HepG2 (cell line): ENCODE results near the gene SLFN12. TPM values are rescaled to one million over a fixed set of nuclear protein-coding genes. Genes with fewer than 3 reads are reported as not detected.

ENCODE experiments used
- ATAC-seq: fragments of 200-7000 bp; cut with Tn5 transposase; 3 replicates; pipeline ENCODE4 v1.9.1; 2020; ENCODE audit warnings: mild to moderate bottlenecking, moderate library complexity
- BruUV-seq: library from RNA; stranded (reverse); fragments of 400-500 nt; replicated peaks from 2 replicates; lab custom pipeline; 2021; lab: Mats Ljungman, UMichigan
- CTCF ChIA-PET: fragments of 300-600 bp; formaldehyde crosslinking; extraction: SDS; loops from one replicate; lab custom pipeline; 2021; ENCODE audit warnings: low total read pairs, inconsistent platforms, low intra/inter-chr PET ratio; lab: Yijun Ruan, JAX
- POLR2A ChIA-PET: fragments of 350-600 bp; sonication (Branson Sonifier 250); formaldehyde crosslinking; loops from one replicate; lab custom pipeline; 2020; ENCODE audit warnings: antibody characterized with exemption, inconsistent platforms; lab: Yijun Ruan, JAX
- DNase-seq: peaks from one replicate; pipeline ENCODE4 v3.0.0-alpha.2; 2015; ENCODE audit warnings: low spot score
- FAIRE-seq: peaks from 3 replicates; lab custom pipeline; 2011; peaks lifted over from hg19 to GRCh38; lab: Jason Lieb, UNC
- H2AFZ ChIP-seq: one replicate; pipeline ENCODE4 v1.6.1; 2011; ENCODE audit warnings: low read length, inconsistent platforms
- H3K27ac ChIP-seq: fragments of 300-600 bp; 3 replicates; pipeline ENCODE4 v1.8.0; 2011; ENCODE audit warnings: mixed run types, mild to moderate bottlenecking, mixed read lengths, low read length, inconsistent platforms; ENCODE audit not compliant: insufficient read depth; ENCODE audit errors: extremely low read length
- H3K27me3 ChIP-seq, 2 experiments: fragments of 200-600 bp in 1 of 2; 2 replicates in 1 of 2; 3 replicates in 1 of 2; pipeline versions ENCODE4 v1.6.0 to v1.8.0; 2011; ENCODE audit warnings: low read length in 2 of 2, mild to moderate bottlenecking in 2 of 2, moderate library complexity in 2 of 2, inconsistent platforms in 1 of 2; ENCODE audit not compliant: insufficient read depth in 2 of 2, control insufficient read depth in 1 of 2
- H3K36me3 ChIP-seq, 2 experiments: fragments of 200-600 bp in 1 of 2; replicated peaks in 1 of 2; 2 replicates in 1 of 2; 3 replicates in 1 of 2; pipeline versions ENCODE4 v1.5.1 to v1.8.0; 2011; ENCODE audit warnings: low read length in 2 of 2, inconsistent platforms in 1 of 2; ENCODE audit not compliant: insufficient read depth in 2 of 2, control insufficient read depth in 1 of 2
- H3K4me1 ChIP-seq: 2 replicates; pipeline ENCODE4 v1.5.1; 2012; ENCODE audit warnings: low read length, inconsistent platforms; ENCODE audit not compliant: insufficient read depth
- H3K4me2 ChIP-seq: 2 replicates; pipeline ENCODE4 v1.6.0; 2011; ENCODE audit warnings: low read depth, low read length, inconsistent platforms
- H3K4me3 ChIP-seq, 3 experiments: fragments of 200-600 bp in 1 of 3; sonication (generic), shearing (Covaris generic) in 1 of 3; replicated peaks in 1 of 3; 2 replicates each; pipeline ENCODE4 v1.5.1; 2011 to 2016; ENCODE audit warnings: low read length in 3 of 3, inconsistent platforms in 2 of 3, low read depth in 2 of 3, mild to moderate bottlenecking in 2 of 3, control low read depth in 1 of 3, mixed read lengths in 1 of 3; ENCODE audit not compliant: insufficient read depth in 1 of 3
- H3K79me2 ChIP-seq: one replicate; pipeline ENCODE4 v1.6.1; 2011; ENCODE audit warnings: low read length, inconsistent platforms; ENCODE audit not compliant: insufficient read depth
- H3K9ac ChIP-seq: 2 replicates; pipeline ENCODE4 v1.6.0; 2011; ENCODE audit warnings: mild to moderate bottlenecking, low read depth, low read length, inconsistent platforms; ENCODE audit not compliant: insufficient read depth
- H3K9me3 ChIP-seq: 2 replicates; pipeline ENCODE4 v1.5.1; 2012; ENCODE audit warnings: mild to moderate bottlenecking, low read length
- H4K20me1 ChIP-seq: 2 replicates; pipeline ENCODE4 v1.6.0; 2011; ENCODE audit warnings: inconsistent platforms, mild to moderate bottlenecking, low read length, moderate library complexity; ENCODE audit not compliant: insufficient read depth
- CBFB ChIP-seq: sonication (generic); formaldehyde crosslinking; IDR thresholded peaks from 2 replicates; pipeline ENCODE4 v1.4.0; 2020; ENCODE audit warnings: missing genetic modification reagents
- NCOR1 ChIP-seq: fragments of 200-600 bp; sonication (generic); IDR thresholded peaks from 2 replicates; pipeline ENCODE4 v1.7.0; 2017; ENCODE audit warnings: antibody characterized with exemption, low read length, borderline replicate concordance
- PCBP2 ChIP-seq: fragments of 200-400 bp; formaldehyde crosslinking; optimal IDR thresholded peaks from 2 replicates; pipeline ENCODE3; 2018; ENCODE audit warnings: low read length, low read depth; ENCODE audit not compliant: poor library complexity, severe bottlenecking
- ZFY ChIP-seq: sonication (generic); formaldehyde crosslinking; IDR thresholded peaks from 2 replicates; pipeline ENCODE4 v1.4.0; 2020; ENCODE audit warnings: missing genetic modification reagents
- WGBS: methylation state at CpG from one replicate; pipeline ENCODE4 v1.1.6; 2017; ENCODE audit warnings: low lambda C conversion rate; 5-methylcytosine and 5-hydroxymethylcytosine counted together
- in situ Hi-C: cut with HindIII; loops from 2 replicates; pipeline ENCODE4 v1.10.0; 2017; ENCODE audit warnings: low pct_unique_long_range_greater_than_20kb; ENCODE audit not compliant: extremely low pct_ligation_motif_present
- intact Hi-C: fragments of 100-400 bp; cut with micrococcal nuclease; formaldehyde crosslinking; loops from one replicate; pipeline ENCODE4 v1.10.0; 2022; ENCODE audit not compliant: unreplicated experiment
- polyA plus RNA-seq, 8 experiments: library from polyadenylated mRNA; depleted of rRNA in 3 of 8; stranded (reverse) in 7 of 8; unstranded in 1 of 8; fragments of >200 nt; fragmentation: Illumina TruSeq in 4 of 8; extraction: Trizol in 4 of 8; gene quantifications; 2 replicates each; pipeline versions ENCODE4 v1.2.1 to v1.2.3, GENCODE V29; 2011 to 2016; ENCODE audit warnings: low read depth in 4 of 8, missing spikeins in 1 of 8, mixed read lengths in 1 of 8; ENCODE audit not compliant: insufficient read depth in 1 of 8
- total RNA-seq, 5 experiments: library from RNA; depleted of rRNA; stranded (reverse); fragments of >200 nt; fragmentation: Illumina TruSeq; extraction: Trizol; gene quantifications; 2 replicates each; pipeline ENCODE4 v1.2.3, GENCODE V29; 2016; ENCODE audit warnings: low read depth in 1 of 5
- TF ChIP-seq, protein P1 (sequence below): sonication (generic); formaldehyde crosslinking; IDR thresholded peaks from 2 replicates; pipeline ENCODE4 v1.5.0; 2020; ENCODE audit warnings: missing genetic modification reagents, mild to moderate bottlenecking, borderline replicate concordance
- TF ChIP-seq, protein P2 (sequence below): sonication (generic); formaldehyde crosslinking; IDR thresholded peaks from 2 replicates; pipeline ENCODE4 v1.4.0; 2020; ENCODE audit warnings: mild to moderate bottlenecking, low read depth, missing genetic modification reagents
- TF ChIP-seq, protein P3 (sequence below): sonication (generic); formaldehyde crosslinking; IDR thresholded peaks from 2 replicates; pipeline ENCODE4 v1.4.0; 2020; ENCODE audit warnings: missing genetic modification reagents

SLFN12 gene
- total and polyA plus RNA-seq, 2 of the 13 experiments (the other 11 are each of a cell fraction or from before 2014, with no cell fraction given), result 0.13 TPM; not detected in 1

DNA sequence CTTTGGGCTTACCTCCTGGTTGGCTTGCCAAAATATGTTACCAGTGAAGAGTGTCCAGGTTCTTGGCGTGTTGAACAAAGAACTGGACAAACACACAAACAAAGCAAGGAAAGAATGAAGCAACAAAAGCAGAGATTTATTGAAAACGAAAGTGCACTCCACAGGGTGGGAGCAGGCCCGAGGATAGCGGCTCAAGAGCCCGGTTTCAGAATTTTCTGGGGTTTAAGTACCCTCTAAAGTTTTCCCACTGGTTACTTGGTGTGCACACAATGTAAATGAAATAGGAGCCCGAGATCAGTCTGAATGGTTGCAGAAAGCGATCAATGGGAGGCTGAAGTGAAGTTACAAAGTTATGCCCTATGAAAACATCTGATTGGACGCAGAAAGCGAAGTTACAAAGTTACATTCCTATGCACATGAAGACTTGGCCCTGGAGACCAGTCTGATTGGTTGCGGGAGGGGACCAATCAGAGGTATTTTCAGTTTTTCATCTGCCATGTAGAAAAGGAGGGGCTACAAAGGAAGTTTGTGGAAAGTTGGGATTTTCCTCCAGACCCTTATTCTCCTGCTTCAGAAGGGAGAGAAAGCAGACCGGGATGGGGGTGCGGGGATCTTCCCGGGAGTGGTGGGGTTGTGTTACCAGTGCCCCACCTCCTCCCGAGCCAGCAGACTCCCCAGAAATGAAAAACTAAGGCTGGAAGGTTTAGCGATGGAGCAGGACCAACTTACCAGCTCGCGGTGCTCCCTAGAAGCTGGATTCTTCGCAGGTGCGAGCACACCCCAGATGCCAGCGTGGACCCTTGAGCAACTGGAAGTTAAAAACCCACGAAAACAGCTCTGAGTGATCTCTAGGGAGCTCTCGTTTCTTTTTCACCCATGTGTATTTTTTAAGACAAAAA, at the start of gene SLFN12 (continued):
- TF ChIP-seq NCOR1, result no peak
- TF ChIP-seq ZFY (CRISPR knock-in tag), result no peak
- no peak for TF ChIP-seq PCBP2
- TF ChIP-seq, protein P1, sequence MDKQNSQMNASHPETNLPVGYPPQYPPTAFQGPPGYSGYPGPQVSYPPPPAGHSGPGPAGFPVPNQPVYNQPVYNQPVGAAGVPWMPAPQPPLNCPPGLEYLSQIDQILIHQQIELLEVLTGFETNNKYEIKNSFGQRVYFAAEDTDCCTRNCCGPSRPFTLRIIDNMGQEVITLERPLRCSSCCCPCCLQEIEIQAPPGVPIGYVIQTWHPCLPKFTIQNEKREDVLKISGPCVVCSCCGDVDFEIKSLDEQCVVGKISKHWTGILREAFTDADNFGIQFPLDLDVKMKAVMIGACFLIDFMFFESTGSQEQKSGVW, result no peak
- TF ChIP-seq, all 625 proteins: peak for 0

DNA sequence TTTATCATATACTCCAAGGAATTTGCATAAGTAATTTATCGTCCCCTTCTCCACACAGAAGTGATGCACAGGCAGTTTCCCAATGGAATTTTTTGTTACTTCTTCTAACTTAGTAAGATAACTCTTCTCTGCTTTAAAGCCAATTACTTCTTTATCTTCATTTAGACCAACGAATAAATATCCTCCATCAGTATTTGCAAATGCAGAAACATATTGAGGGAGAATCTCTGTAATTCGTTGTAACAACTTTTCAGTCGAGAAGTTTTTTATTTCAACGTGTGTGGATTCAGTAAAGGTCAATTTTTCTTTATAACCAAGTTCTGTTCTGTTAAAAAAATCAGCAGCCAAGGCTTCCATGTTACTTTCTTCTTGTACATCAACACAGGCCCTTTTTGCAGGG, 47.0 kb upstream of the SLFN12 start:
- Histone ChIP-seq H3K27me3 (peaks cover 0 to 4% of the 10 kb centered on the region in 2 experiments; a peak in 2 of 5 replicates), H3K27ac (no peak overlapping the region), H2AFZ (no peak overlapping the region), H3K79me2 (no peaks in the 10 kb centered on the region), H3K4me1 (no peaks in the 10 kb centered on the region), H3K9ac (no peak overlapping the region), H3K4me3 (no peak overlapping the region), H3K9me3 (no peaks in the 10 kb centered on the region), H3K36me3 (no peaks in the 10 kb centered on the region), H4K20me1 (no peaks in the 10 kb centered on the region), H3K4me2 (no peak overlapping the region)
- WGBS, result under 1% methylated on average over 5 of the region's 5 CpGs
- no peak for DNase-seq
- intact Hi-C loops (no loop called here), in situ Hi-C loops (no loop called here)
- CTCF ChIA-PET, result no interaction called here
- POLR2A ChIA-PET, result no interaction called here
- no TSS peak for BruUV-seq
- no peak for FAIRE-seq
- TF ChIP-seq, protein P2, sequence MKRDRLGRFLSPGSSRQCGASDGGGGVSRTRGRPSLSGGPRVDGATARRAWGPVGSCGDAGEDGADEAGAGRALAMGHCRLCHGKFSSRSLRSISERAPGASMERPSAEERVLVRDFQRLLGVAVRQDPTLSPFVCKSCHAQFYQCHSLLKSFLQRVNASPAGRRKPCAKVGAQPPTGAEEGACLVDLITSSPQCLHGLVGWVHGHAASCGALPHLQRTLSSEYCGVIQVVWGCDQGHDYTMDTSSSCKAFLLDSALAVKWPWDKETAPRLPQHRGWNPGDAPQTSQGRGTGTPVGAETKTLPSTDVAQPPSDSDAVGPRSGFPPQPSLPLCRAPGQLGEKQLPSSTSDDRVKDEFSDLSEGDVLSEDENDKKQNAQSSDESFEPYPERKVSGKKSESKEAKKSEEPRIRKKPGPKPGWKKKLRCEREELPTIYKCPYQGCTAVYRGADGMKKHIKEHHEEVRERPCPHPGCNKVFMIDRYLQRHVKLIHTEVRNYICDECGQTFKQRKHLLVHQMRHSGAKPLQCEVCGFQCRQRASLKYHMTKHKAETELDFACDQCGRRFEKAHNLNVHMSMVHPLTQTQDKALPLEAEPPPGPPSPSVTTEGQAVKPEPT (CRISPR knock-in tag), result no peak
- TF ChIP-seq CBFB (CRISPR knock-in tag), result no peak
- TF ChIP-seq, protein P3, sequence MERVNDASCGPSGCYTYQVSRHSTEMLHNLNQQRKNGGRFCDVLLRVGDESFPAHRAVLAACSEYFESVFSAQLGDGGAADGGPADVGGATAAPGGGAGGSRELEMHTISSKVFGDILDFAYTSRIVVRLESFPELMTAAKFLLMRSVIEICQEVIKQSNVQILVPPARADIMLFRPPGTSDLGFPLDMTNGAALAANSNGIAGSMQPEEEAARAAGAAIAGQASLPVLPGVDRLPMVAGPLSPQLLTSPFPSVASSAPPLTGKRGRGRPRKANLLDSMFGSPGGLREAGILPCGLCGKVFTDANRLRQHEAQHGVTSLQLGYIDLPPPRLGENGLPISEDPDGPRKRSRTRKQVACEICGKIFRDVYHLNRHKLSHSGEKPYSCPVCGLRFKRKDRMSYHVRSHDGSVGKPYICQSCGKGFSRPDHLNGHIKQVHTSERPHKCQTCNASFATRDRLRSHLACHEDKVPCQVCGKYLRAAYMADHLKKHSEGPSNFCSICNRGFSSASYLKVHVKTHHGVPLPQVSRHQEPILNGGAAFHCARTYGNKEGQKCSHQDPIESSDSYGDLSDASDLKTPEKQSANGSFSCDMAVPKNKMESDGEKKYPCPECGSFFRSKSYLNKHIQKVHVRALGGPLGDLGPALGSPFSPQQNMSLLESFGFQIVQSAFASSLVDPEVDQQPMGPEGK (CRISPR knock-in tag), result no peak
- no peak for ATAC-seq
